HG02571 (cell line): ENCODE measurements around the gene SLF2.

Source experiments
- ATAC-seq: cut with Tn5 transposase; IDR thresholded peaks from one replicate; pipeline ENCODE4 v1.9.1; 2021; ENCODE audit warnings: mild to moderate bottlenecking, moderate library complexity; ENCODE audit not compliant: unreplicated experiment

The SLF2 gene

GRCh38 chr10:101013365-101013825, 100.6 kb downstream of the SLF2 start:
- ATAC-seq = no peak

GRCh38 chr10:101014230-101014884, 101.6 kb downstream of the SLF2 start:
- no peak for ATAC-seq
